ENCODE results near the gene IL36G.

IL36G gene

GRCh38 chr2:112972423-112973086 is 5.3 kb upstream of the IL36G start:
- DNase-seq (ENCODE audit: low read depth): no peak

DNA sequence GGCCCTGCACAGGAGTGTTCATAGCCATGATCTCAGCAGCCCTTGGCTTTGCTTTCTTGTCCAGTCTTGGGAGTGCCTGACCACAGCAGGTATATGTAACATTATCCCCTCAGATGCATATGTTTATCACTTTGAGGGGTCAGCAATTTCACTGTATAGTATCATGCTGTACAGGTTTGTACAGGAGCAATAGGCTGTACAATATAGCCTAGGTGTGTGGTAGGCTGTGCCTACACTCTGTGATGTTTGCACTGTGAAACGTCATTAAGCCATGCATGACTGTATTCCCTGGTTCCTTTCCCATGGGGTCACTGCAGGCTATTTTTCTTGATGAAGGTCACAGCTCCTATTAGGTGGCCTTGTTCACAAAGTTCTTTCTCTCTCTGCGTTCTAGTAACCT is 4.7 kb upstream of the IL36G start:
- no peak for DNase-seq (ENCODE audit: low read depth)

GRCh38 chr2:112979731-112980130 is 1.9 kb downstream of the IL36G start:
- no peak for DNase-seq (ENCODE audit: low read depth)

- no peak for DNase-seq (ENCODE audit: low read depth)
Observed at GRCh38 chr2:112980537-112980936, 2.7 kb downstream of the IL36G start.

- DNase-seq (ENCODE audit: low read depth): peak; percentile 5
Observed at GRCh38 chr2:112985090-112985489, 7.3 kb downstream of the IL36G start.

DNA sequence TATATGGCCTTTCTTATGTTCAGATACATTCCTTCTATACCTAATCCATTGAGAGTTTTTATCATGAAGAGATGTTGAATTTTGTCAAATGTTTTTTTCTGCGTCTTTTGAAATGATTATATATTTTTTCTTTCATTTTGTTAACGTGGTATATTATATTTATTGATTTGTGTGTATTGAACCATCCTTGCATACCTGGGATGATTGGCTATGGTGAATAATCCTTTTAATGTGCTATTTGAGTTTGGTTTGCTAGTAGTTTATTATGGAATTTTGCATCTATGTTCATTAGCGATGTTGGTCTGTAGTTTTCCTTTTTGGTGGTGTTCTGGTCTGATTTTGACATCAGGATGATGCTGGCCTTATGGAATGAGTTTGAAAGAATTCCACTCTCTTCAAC is 11.8 kb downstream of the IL36G start:
- DNase-seq (ENCODE audit: low read depth): no peak

DNA sequence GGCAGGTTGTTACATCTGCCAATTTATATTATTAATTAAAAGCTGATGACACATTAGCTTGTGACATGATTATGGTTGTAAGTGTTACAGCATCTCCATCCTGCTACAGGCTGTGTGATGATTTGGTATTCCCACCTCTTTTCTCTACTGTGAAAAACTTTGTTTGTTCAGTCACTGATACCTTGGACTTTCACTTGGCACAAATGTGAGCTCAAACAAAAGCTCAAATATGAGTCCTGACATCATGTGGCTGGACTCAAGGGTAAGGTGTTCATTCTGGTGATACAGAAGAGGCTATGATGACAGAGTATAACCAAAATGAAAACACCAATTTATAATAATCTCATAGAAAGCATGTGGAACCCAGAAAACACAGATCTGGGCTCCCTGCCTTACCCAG is 16.0 kb downstream of the IL36G start:
- no peak for DNase-seq (ENCODE audit: low read depth)

- DNase-seq (ENCODE audit: low read depth): no peak
Observed at GRCh38 chr2:112994648-112995047, 16.8 kb downstream of the IL36G start.

GRCh38 chr2:112995346-112995920 is 17.6 kb downstream of the IL36G start:
- DNase-seq (ENCODE audit: low read depth): no peak

DNA sequence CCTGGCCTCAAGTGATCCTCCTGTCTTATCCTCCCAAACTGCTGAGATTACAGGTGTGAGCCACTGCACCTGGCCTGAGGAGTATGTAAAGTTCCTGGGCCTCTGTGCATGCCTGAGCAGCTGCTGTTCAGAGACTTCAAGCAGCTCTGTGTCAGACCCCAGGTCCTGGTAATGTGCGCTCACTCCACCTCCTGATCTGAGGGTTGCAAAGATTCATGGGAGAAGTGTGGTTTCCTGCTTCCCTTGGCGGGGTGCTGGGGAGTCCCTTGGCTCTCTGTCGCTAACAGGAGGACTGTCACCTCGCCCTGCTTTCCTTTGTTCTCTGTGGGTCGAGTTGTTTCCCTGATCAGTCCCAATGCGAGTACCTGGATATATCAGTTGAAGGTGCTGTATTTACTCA is 18.8 kb downstream of the IL36G start:
- peak; percentile 39 for DNase-seq (ENCODE audit: low read depth)

GRCh38 chr2:112997151-112997550 is 19.3 kb downstream of the IL36G start:
- no peak for DNase-seq (ENCODE audit: low read depth)

GRCh38 chr2:113000436-113000835 is 22.6 kb downstream of the IL36G start:
- no peak for DNase-seq (ENCODE audit: low read depth)

DNA sequence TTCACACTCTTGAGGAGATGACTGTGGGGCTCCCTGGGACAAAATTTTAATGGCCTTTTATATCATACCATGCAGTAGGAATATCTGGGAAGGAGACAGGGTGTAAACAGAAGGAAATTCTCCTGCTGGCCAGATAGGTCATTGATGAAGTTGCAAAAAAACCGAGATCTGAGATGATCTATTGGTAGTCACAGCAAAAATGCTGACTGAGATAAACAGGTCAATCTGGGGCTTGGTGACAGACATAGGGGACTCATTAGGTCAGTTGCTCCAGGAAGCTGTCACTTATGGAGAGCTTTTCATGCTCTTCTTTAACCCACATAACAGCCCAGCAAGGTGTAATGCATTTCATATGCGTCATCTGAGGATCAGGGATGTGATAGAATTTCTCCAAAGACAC is 24.9 kb downstream of the IL36G start:
- no peak for DNase-seq (ENCODE audit: low read depth)

DNA sequence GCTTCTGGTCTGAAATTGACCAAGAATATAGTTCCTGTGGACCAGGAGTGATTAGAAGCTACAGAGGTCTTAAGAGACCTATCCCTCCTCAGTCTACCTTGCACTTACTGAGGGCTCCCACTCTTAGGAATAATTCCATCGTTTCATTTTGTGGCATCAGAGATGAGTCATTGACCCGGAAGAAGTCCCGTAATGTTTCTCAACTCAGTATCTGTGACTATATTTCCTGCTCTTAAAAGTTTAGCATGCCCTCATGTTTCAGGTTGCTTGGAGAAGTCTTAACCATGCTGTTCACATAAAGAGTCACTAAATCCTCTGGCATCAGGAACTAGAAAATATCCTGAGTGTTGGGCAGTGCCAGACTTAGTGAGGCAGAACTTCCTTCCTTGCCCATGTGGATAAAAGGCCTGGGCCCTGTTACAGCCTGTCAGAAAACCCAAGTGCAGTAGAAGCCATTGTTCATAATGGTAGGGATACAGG is 27.3 kb downstream of the IL36G start, which contains the start of gene IL36A:
TSS of gene IL36A (plus strand) at position 430 of the 480 bp plus-strand sequence. CDS start 413 bp downstream, outside the sequence.
- no peak for DNase-seq (ENCODE audit: low read depth)

GRCh38 chr2:113007250-113007649 is 29.4 kb downstream of the IL36G start:
- no peak for DNase-seq (ENCODE audit: low read depth)

DNA sequence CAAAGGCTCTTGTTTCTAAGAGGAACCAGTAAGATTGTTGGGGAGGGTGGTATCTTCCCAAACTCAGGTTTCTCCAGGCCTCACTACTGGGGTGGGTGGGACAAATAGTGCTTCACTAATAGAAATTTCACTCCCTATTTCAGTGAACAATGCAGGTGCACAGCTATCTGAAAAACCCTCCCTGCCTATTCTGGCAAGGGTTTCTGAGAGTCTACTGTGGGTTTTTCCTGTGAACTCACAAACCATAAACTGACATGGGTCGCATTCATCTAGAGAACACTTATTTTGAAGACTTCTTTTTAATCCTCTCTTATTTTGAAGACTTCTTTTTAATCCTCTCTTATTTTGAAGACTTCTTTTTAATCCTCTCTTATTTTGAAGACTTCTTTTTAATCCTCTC is 31.8 kb downstream of the IL36G start:
- no peak for DNase-seq (ENCODE audit: low read depth)

GRCh38 chr2:113010088-113010487 is 32.3 kb downstream of the IL36G start:
- DNase-seq (ENCODE audit: low read depth): no peak

DNA sequence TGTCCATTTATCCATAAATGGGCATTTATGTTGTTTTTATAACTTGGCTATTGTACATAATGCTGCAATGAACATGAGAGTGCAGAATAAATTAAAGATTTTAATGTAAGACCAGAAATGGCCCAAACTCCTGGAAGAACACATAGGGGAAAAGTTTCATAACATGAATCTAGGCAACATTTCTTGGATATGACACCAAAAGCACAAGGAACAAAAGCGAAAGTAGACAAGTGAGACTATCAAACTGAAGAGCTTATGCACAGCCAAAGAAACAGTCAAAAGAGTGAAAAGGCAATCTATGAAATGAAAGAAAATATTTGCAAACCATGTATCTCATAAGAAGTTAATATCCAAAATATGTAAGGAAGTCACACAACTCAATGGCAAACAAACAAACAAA is 33.3 kb downstream of the IL36G start:
- no peak for DNase-seq (ENCODE audit: low read depth)

GRCh38 chr2:113012436-113013335 is 34.9 kb downstream of the IL36G start:
- DNase-seq (ENCODE audit: low read depth): no peak

DNA sequence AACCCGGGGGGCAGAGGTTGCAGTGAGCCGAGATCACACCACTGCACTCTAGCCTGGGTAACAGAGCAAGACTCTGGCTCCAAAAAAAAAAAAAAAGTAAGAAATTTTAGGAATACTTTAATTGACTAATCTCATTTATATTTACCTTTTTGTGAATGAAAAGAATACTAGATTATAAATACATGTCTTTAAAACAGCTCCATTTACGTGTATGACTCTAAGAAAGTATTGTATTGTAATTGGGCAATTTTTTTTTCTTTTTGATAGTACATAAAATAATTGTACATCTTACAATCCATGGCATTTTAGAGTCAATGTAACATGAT is 35.5 kb downstream of the IL36G start:
- DNase-seq (ENCODE audit: low read depth): no peak

GRCh38 chr2:113014067-113014466 is 36.3 kb downstream of the IL36G start:
- no peak for DNase-seq (ENCODE audit: low read depth)

GRCh38 chr2:113015042-113015441 is 37.2 kb downstream of the IL36G start:
- no peak for DNase-seq (ENCODE audit: low read depth)

GRCh38 chr2:113015655-113016054 is 37.8 kb downstream of the IL36G start:
- no peak for DNase-seq (ENCODE audit: low read depth)
